TTC549 (cell line): ENCODE measurements around the gene FAM229A.
"Not testable (repeated sequence)": the region's sequence is repeated elsewhere in the genome, so short reads cannot be mapped to it uniquely, and the experiment has no call there.

Experiments used
- FAIRE-seq: peaks from 2 replicates; lab custom pipeline; 2012; peaks lifted over from hg19 to GRCh38; lab: Jason Lieb, UNC

The FAM229A gene

DNA sequence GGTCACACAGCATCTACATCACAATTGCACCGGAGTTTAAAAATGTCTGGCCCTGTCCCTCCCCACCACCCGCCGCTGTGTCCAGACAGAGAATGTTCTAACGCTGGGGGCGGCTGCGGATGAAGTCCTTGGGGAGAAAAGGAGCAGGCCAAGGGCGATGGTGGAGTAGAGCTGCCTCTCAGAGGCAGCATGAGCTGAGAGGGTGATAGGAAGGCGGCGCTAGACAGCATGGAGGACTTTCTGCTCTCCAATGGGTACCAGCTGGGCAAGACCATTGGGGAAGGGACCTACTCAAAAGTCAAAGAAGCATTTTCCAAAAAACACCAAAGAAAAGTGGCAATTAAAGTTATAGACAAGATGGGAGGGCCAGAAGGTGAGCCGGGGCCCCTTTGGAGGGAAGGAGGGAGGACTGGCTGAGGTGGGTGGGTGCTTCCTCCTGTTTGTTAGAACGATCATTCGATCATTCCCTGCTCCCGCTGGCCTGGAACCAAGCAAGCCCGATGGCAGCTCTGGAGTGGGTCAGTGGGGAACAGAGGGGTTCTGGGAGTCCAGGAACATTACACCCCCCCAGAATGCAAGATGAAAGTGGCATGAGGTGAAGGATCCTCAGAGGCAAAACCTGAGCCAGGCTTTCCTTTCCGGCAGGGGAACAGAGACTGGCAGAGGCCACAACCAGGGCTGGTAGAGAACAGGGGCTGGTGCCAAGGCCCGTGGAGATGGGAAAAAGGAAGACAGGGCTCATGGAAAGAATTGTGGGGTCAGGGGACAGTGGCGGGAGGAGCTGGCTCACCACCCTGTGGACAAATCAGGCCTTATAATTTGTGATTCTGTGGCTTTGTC lies at the start of gene FAM229A, which contains the start of gene TSSK3:
FAM229A (minus strand) TSS at position 12 of the 840 bp plus-strand sequence. CDS start 394 bp downstream, outside the sequence.
TSSK3 (plus strand) TSS at position 66 of the 840 bp plus-strand sequence; CDS start at position 229, 163 bp downstream.
- FAIRE-seq = no peak

- no peak for FAIRE-seq
Observed at GRCh38 chr1:32411261-32411660, 49.0 kb upstream of the FAM229A start.

DNA sequence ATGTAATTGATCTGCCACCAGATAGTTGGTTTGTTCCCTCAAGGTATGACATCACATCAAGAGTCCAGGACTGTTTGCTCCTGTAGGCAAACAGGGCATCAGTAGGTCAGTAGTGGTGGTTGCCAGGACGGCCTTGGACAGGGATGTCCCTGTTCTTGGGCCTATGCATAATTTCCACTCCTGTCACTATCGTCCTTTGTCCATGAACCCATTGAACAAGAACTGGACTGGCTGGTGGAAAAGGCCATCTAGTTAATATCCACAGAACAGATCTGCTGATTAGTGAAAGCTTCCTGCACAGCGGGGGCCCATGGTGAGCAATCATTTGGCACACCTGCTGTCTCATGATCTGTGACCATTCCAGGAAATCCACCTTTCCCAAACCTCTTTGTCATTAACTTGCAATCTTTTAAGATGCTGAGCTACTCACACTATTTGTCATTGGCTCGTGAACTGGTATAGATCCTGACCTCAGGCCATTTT lies 44.4 kb upstream of the FAM229A start:
- FAIRE-seq = no peak

GRCh38 chr1:32405672-32406467 lies 43.6 kb upstream of the FAM229A start:
- FAIRE-seq = no peak

DNA sequence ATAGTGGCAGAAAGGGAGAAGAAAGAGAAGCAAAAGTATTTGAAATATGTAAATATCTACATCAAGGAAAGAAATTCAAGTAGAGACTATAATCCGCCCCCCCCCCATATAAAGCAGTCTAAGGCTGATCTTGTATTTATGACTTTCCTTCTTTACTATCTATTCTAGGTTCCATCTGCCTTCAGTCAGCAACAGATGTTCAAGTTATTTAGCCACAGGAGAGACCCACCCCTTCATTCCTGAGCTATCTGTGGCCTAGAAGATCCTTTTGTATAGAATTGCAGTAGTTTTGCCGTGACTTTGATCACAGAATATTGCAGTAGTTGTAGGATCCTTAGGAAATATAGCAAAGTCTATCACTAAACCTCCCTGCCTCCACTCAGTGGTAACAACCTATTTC lies 42.7 kb upstream of the FAM229A start:
- no peak for FAIRE-seq

GRCh38 chr1:32400876-32401631 lies 38.8 kb upstream of the FAM229A start:
- no peak for FAIRE-seq

- FAIRE-seq = no peak
Observed at GRCh38 chr1:32399843-32400242, 37.6 kb upstream of the FAM229A start.

DNA sequence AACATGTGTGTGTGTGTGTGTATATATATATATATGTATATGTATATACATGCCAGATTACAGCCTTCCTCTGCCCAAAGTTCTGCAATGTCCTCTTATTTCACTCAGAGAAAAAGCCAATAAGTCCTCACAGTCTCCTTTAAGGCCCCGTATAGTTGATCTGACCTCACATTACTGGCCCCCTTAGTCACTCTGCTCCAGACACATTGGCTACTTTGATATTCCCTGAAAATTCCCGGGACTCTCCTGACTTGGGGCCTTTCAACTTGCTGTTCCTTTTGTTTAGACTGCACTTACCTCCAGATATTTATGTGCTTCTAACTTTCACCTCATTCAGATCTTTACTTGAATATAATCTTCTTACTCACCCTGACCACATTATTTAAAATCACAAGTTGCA lies 36.1 kb upstream of the FAM229A start:
- FAIRE-seq = no peak

DNA sequence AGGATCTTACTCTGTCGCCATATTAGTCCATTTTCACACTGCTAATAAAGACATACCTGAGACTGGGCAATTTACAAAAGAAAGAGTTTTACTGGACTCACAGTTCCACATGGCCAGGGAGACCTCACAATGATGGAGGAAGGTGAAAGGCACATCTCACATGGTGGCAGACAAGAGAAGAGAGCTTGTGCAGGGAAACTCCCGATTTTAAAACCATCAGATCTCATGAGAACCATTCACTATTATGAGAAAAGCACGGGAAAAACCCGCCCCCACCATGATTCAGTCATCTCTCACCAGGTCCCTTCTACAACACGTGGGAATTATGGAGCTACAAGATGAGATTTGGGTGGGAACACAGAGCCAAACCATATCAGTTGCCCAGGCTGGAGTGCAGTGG lies 34.2 kb upstream of the FAM229A start:
- FAIRE-seq = not testable (repeated sequence)

- FAIRE-seq = no peak
Observed at GRCh38 chr1:32394890-32395432, 32.7 kb upstream of the FAM229A start.

- FAIRE-seq = peak; percentile 97
Observed at GRCh38 chr1:32394141-32394889, 32.0 kb upstream of the FAM229A start, which contains the start of gene BSDC1. Gene BSDC1 (minus strand): TSS chr1:32394441. CDS start chr1:32394414, 27 bp downstream.

DNA sequence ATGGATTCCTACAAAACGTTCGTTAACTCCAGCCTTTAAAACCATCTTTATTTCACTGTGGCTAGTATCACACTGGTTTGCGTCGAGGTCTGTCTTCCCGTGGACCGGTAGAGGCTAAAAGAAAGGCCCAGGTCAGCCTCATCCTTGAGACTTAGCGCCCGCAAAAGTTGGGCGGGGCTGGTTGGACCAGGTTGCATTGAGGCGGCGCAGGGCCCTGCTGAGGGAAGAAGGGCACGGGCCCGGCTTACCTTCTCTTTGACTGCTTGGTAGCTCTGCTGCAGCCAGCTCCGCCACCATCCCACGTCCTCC lies 31.5 kb upstream of the FAM229A start:
- FAIRE-seq = no peak

GRCh38 chr1:32393136-32393535 lies 30.9 kb upstream of the FAM229A start:
- FAIRE-seq = no peak

GRCh38 chr1:32392325-32392724 lies 30.0 kb upstream of the FAM229A start:
- FAIRE-seq = no peak

DNA sequence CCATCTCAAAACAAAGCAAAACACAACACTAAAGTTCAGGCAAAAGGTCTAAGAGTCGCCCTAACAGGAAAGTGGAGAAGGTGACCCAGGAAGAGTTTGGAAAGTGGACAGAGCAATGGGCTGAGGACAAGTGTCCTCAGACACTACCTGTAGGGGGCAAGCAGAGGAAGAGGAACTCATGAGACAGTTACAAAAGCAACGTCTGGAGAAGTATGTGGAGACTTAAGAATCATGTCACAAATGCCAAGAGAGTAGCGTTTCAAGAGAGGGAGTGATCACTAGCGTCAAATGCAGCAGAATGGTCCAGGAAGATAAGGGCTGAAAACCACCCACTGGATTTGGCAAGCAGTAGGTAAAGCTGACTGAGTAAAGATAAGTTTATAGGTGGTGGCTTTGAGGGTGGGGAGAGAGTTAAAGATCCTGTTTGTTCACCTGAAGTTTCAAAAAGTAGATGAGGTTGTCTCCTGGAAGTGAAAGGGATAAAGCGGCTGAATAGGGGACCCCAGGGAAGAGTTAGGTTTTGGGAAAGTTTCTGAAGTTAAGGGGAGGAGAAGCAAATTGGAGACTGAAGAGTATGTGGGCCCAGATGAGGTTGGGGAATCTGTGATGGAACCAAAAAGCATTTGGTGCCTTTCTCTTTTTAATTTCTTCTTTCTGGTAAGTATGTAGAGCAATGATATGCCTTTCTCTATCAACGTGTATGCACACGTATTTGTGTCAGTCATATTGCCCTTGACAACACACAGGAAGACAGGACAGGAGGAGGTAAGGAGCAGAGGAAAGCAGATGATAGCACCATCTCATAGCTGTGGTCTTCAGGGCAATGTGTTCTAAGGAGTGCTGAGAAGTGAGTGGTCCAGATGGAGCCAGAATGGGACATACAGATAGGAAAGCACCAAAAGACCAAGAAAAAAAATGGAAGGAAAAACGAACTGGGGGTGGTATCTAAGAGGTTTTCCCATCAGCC lies 28.9 kb upstream of the FAM229A start:
- FAIRE-seq = no peak

DNA sequence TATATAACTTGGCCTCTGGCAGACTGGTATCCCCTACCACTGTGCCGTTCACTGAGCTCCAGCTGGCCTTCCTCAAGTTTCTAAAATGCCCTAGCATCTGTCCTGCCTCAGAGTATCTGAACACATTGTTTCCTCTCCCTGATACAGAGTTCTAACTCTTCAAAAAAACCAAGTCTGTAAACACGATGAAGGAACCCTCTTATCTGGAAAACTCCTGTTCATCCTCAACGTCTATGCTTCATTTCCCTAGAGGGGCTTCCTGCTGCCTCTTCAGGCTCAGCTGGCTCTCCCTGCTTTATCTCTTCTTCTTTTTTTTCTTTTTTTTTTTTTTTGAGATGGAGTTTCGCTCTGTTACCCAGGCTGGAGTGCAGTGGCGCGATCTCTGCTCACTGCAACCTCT lies 26.4 kb upstream of the FAM229A start:
- no peak for FAIRE-seq

- FAIRE-seq = no peak
Observed at GRCh38 chr1:32386676-32387392, 24.5 kb upstream of the FAM229A start.

GRCh38 chr1:32380057-32380456 lies 17.8 kb upstream of the FAM229A start:
- no peak for FAIRE-seq

DNA sequence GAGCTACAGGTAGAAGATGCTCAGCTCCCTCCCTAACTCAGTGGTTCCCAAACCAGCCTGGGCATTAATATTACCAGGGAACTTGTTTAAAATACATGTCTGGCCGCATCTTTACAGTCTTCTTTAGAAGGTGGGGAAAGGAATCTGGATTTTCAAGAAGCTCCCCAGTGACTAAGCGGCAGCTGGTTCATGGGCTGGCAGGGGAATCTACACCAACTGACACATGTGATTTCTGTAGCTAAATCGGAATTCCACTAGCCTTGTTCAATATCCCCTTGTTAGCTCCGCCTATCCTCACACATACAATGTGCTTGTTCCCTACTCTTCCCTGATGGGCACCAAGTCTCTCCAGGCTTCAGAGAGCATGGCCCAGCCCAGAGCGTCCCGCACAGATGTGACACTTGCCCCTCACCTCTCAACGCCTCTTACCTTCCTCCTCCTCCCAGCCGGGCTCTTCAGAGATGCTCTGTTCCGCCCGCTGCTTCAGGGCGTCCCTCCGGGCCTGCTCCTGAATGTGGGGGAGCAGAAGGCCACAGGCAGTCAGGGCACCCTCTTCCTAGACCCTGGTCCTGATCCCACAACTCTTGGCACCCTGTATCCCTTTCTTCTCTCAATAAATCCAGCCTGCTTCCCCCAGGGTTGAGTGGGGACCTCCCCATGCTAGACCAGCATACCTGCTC lies 15.4 kb upstream of the FAM229A start:
- no peak for FAIRE-seq
